ENCODE measurements around the gene TSPOAP1.

DNA sequence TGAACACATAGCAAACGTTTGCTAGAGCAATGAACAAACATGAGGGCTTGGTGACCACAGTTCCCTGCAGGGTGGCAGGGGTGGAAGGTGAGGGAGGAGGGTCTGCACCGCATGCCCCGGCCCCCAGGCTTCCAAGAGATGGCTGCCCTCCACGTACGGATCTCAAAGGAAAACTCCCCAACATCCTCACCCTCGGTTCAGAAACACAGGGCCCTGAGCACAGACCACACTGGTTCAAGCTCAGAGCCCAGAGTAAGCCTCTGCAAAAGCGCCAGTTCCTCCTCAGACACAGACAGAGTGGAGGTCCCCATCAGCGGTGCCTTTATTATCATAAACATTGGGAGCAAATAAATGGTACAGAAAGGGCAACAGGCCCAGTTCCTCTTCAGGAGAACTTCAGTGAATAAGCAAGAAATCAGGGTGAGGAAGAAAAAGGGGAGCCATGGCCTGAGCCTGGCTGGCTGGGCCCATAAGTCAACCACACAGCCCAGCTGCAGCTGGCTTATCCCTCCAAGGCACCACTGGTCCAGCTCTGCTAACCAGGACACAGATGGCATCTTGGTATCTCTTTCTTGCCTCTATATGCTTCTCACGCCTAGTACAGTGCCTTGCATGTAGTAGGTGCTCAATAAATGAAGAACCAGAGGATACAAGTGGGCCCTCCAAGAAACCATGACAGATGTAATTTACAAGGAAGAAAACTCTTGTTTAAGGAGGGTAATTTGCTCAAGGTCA lies 58.9 kb downstream of the TSPOAP1 start:
- TF ChIP-seq POLR2A (IDR thresholded peaks at IDR 0.05; ENCODE audit: low read depth, low read length) (no peak), POLR2AphosphoS5 (IDR thresholded peaks at IDR 0.05; ENCODE audit: low read depth, low read length) (no peak)

All from GM12892 (cell line).